Stimulated activated naive CD8-positive, alpha-beta T cell treated with anti-CD3 and anti-CD28 coated beads, Interleukin-15, Interleukin-2, amounts not matched to agents 100 ng/mL and 50 ng/mL, for 24 hours (primary cell): ENCODE results near the gene C19orf12.

Experiments
- H3K27ac Mint-ChIP-seq: one replicate; pipeline ENCODE4 v1.8.0; 2021; ENCODE audit warnings: mild to moderate bottlenecking, mixed read lengths
- H3K27me3 Mint-ChIP-seq: one replicate; pipeline ENCODE4 v1.8.0; 2021; ENCODE audit warnings: mixed read lengths
- H3K36me3 Mint-ChIP-seq: one replicate; pipeline ENCODE4 v1.8.0; 2021; ENCODE audit warnings: low read depth, mixed read lengths
- H3K4me1 Mint-ChIP-seq: one replicate; pipeline ENCODE4 v1.8.0; 2021; ENCODE audit warnings: low read depth, mixed read lengths
- H3K4me3 Mint-ChIP-seq: one replicate; pipeline ENCODE4 v1.8.0; 2021; ENCODE audit warnings: mild to moderate bottlenecking, mixed read lengths
- H3K9me3 Mint-ChIP-seq: one replicate; pipeline ENCODE4 v1.8.0; 2021; ENCODE audit warnings: mixed read lengths

Gene C19orf12

GRCh38 chr19:29714953-29715700 lies at the start of gene C19orf12:
C19orf12 (minus strand) TSS chr19:29715261; CDS start chr19:29708413, 6,848 bp downstream.
- Mint-ChIP-seq H3K9me3 (no peaks in the 10 kb centered on the region), H3K4me3 (peak within 1 kb of the TSS; percentile 96), H3K4me1 (peaks cover 59% of the 10 kb centered on the region), H3K27me3 (no peaks in the 10 kb centered on the region), H3K36me3 (peaks cover 18% of the 10 kb centered on the region), H3K27ac (peak within 1 kb of the TSS; percentile 98)

DNA sequence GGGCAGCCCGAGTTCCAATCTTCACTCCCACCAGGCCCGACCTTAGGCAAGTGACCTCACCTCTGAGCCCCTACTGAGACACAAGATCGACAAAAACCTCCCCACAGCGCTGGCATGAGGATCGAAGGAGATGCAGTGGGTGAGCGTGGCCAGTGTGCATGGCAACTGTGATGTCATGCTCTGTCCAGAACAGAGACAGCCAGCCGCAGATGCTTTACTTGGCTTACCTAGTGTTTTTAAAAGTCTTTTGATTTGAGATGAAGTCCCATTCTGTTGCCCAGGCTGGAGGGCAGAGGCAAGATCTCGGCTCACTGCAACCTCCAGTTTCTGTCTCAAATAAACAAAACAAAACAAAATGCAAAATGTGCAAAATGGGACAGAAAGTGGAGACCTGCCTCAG lies 49.3 kb upstream of the C19orf12 start:
- Mint-ChIP-seq H3K4me1 (peaks cover 4% of the 10 kb centered on the region), H3K27me3 (no peaks in the 10 kb centered on the region), H3K27ac (no peak overlapping the region), H3K36me3 (no peaks in the 10 kb centered on the region), H3K9me3 (no peaks in the 10 kb centered on the region), H3K4me3 (no peak overlapping the region)

DNA sequence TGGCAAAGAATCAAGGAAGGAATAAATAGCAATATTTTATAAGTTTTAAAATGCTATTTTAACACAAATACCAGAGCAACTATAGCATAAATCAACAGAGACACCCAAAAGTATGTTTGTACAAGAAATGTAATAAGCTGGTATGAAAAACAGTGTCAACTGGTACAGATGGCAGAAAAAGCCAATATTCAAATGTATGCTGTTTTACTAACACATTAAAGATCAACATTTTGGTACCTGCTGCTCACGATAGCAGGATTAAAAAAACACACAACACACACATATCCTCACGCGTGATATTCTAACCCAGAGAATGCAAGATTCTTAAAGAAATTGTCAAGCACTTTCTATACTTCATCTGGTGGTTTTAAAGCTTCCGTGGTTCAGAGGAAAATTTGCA lies 48.1 kb upstream of the C19orf12 start:
- H3K9me3 Mint-ChIP-seq: no peaks in the 10 kb centered on the region
- H3K27ac Mint-ChIP-seq: no peak overlapping the region
- peaks cover 4% of the 10 kb centered on the region for H3K4me1 Mint-ChIP-seq

GRCh38 chr19:29761575-29762232 lies 46.6 kb upstream of the C19orf12 start:
- Mint-ChIP-seq H3K27me3 (no peaks in the 10 kb centered on the region), H3K36me3 (no peaks in the 10 kb centered on the region), H3K4me1 (peaks cover 4% of the 10 kb centered on the region), H3K9me3 (no peaks in the 10 kb centered on the region), H3K27ac (no peak overlapping the region), H3K4me3 (no peak overlapping the region)

More for the DNA sequence above, 48.1 kb upstream of the C19orf12 start:
- H3K36me3 Mint-ChIP-seq: no peaks in the 10 kb centered on the region
- H3K4me3 Mint-ChIP-seq: no peak overlapping the region
- H3K27me3 Mint-ChIP-seq: no peaks in the 10 kb centered on the region

DNA sequence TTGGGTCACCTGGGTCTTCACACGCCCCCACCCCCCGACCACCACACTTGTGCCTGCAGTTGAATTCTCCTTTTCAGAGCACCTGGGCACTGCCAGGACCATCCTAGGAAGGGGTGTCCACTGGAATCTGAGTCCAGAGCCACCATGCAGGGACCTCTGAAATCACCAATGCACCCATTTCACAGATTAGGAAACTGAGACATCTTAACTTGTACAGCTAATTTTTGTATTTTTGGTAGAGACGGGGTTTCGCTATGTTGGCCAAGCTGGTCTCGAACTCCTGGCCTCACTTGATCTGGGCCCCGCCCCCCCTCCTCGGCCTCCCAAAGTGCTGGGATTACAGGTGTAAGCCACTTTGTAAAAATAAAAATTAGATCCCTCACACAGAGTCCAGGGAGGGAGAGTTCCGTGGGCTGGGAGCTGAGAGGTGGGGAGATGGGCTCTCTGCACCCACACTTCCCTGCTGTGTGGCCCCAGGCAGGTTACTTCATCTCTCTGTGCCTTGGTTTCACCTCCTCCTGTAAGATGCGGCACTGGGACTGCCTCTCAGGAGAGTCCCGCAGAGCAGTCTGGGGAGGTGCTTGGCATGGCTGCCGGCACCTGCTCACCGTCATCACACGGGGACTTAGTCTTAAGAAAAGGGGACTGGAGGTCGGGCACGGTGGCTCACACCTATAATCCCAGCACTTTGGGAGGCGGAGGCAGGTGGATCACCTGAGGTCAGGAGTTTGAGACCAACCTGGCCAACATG lies 45.9 kb upstream of the C19orf12 start:
- no peak overlapping the region for H3K4me3 Mint-ChIP-seq
- no peak overlapping the region for H3K27ac Mint-ChIP-seq
- peaks cover 4% of the 10 kb centered on the region for H3K4me1 Mint-ChIP-seq
- no peaks in the 10 kb centered on the region for H3K27me3 Mint-ChIP-seq
- no peaks in the 10 kb centered on the region for H3K36me3 Mint-ChIP-seq
- H3K9me3 Mint-ChIP-seq: no peaks in the 10 kb centered on the region

- Mint-ChIP-seq H3K27me3 (no peaks in the 10 kb centered on the region), H3K27ac (no peak overlapping the region), H3K36me3 (no peaks in the 10 kb centered on the region), H3K4me1 (peaks cover 4% of the 10 kb centered on the region), H3K4me3 (no peak overlapping the region), H3K9me3 (no peaks in the 10 kb centered on the region)
Observed at GRCh38 chr19:29759359-29759758, 44.3 kb upstream of the C19orf12 start.

DNA sequence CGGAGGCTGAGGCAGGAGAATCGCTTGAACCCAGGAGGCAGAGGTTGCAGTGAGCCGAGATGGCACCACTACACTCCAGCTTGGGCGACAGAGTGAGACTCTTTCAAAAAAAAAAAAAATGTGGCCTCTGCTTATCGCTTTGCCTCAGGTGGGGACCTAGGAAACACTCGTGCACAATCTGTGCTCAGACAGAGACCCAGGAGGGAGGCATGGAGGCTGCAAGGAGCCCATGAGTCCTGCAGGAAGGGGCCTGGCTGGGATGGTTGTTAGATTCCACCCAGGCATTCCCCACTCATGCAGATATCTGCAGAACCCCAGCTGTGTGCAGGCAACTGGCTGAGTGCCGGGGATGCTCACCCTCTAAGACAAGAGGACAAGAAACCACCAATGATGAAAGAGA lies 43.8 kb upstream of the C19orf12 start:
- Mint-ChIP-seq H3K27ac (no peak overlapping the region), H3K36me3 (no peaks in the 10 kb centered on the region), H3K27me3 (no peaks in the 10 kb centered on the region), H3K9me3 (no peaks in the 10 kb centered on the region), H3K4me1 (peaks cover 4% of the 10 kb centered on the region), H3K4me3 (no peak overlapping the region)

DNA sequence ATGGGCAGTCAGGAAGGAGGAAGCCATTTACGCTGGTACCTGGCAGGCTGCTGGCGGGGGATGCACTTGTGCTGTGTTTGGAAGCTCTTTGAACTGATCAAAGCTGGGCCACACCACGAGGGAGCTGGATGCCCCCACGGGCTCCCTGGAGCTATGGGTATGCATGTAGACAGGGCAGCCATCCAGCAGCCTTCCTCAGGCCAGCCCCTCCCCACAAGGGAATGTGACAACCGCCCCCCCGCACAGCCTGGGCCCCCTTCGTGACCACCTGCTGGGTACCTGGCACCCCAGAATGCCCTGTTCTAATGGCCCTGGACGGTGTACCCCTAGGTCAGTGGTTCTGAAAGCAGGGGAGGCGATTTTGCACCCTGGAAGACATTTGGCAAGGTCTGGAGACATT lies 42.5 kb upstream of the C19orf12 start:
- no peaks in the 10 kb centered on the region for H3K36me3 Mint-ChIP-seq
- no peak overlapping the region for H3K4me3 Mint-ChIP-seq
- no peaks in the 10 kb centered on the region for H3K9me3 Mint-ChIP-seq
- no peak overlapping the region for H3K27ac Mint-ChIP-seq
- H3K27me3 Mint-ChIP-seq: no peaks in the 10 kb centered on the region
- H3K4me1 Mint-ChIP-seq: peaks cover 4% of the 10 kb centered on the region

DNA sequence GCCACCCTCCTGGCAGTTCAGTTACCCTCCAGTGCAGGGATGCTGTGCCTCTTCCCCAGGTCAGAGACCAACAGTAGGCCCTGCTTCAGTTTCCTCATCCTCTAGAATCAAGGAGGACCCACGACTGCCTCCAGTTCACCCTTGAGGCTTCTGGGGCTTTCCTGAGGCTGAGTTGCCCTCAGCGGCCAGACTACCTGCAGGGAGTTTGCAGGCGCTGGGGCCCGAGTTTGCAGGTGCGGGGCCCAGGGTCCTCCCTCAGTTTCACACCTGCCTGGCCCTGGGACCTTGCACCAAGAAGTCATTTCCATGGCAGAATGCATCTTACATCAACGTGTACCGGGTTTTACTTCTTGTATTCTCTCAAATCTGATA lies 38.9 kb upstream of the C19orf12 start:
- Mint-ChIP-seq H3K4me1 (no peaks in the 10 kb centered on the region), H3K36me3 (no peaks in the 10 kb centered on the region), H3K4me3 (no peak overlapping the region), H3K9me3 (no peaks in the 10 kb centered on the region), H3K27ac (no peak overlapping the region), H3K27me3 (no peaks in the 10 kb centered on the region)

GRCh38 chr19:29753190-29753933 lies 38.3 kb upstream of the C19orf12 start:
- H3K4me1 Mint-ChIP-seq: no peaks in the 10 kb centered on the region
- H3K27ac Mint-ChIP-seq: no peak overlapping the region
- no peaks in the 10 kb centered on the region for H3K9me3 Mint-ChIP-seq
- no peak overlapping the region for H3K4me3 Mint-ChIP-seq
- no peaks in the 10 kb centered on the region for H3K36me3 Mint-ChIP-seq
- no peaks in the 10 kb centered on the region for H3K27me3 Mint-ChIP-seq

DNA sequence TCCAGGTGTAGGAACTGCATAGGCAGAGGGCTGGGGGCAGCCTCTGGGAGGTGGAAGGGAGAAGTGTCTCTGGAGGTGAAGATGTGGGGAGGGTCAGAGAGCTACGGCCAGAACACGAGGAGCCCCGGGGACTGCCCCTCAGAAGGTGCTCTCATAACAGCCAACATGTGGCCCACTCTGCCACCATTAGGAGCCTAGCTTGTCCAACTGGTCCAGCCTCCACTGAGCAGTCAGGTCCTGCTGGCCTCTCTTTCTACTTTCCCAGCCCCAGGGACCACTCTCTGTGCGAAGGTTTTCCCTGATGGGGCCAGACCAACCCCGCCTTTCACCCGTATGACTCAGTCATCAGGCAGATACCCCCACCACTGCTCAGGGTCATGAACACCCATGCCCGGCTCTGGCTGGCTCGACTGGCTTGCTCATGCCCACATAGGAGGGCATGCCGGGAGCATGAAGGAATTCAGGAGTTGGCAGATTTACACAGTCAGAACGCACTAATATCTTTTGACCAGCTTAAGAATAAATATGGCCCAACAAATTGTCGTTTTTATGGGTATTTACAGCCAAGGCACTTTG lies 37.5 kb upstream of the C19orf12 start:
- H3K36me3 Mint-ChIP-seq: no peaks in the 10 kb centered on the region
- no peaks in the 10 kb centered on the region for H3K4me1 Mint-ChIP-seq

DNA sequence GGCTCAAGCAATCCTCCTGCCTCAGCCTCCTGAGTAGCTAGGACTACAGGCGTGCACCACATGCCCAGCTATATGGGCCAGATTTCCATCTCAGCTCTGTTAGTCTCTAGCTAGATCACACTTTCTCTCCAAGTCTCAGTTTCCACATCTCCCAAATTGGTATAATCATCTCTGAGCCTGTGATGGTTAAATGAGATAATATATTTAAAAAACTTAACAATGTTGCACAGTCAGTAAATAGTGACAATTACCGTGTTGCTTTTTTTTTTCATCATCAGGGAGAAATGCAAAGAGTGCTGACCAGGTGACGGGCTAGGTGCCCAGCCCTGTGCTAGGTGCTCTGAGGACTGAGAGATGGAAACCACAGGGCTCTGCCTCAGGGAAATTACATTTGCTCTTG lies 36.9 kb upstream of the C19orf12 start:
- no peak overlapping the region for H3K4me3 Mint-ChIP-seq
- H3K4me1 Mint-ChIP-seq: no peaks in the 10 kb centered on the region
- H3K36me3 Mint-ChIP-seq: no peaks in the 10 kb centered on the region
- H3K27ac Mint-ChIP-seq: no peak overlapping the region
- H3K9me3 Mint-ChIP-seq: no peaks in the 10 kb centered on the region
- H3K27me3 Mint-ChIP-seq: no peaks in the 10 kb centered on the region

More for the DNA sequence above, 37.5 kb upstream of the C19orf12 start:
- Mint-ChIP-seq H3K27ac (no peak overlapping the region), H3K27me3 (no peaks in the 10 kb centered on the region), H3K4me3 (no peak overlapping the region), H3K9me3 (no peaks in the 10 kb centered on the region)

DNA sequence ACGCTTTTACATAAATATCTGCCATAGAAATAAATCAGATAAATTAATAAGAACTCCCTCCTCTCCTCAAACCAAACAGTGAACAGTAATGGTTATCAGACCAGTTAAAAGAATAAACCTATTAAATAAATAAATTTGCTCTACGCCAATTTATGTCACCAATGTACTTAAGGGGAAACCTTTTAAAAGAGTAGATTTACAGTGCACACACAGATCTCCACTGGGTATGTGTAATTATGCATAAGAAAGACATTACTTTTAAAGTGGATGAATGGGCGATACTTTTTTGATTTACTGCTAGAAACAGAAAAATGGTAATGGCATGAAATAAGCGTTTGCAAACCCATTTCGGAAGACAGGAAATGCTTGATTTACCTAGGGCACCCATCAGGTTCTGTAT lies 34.9 kb upstream of the C19orf12 start:
- no peak overlapping the region for H3K27ac Mint-ChIP-seq
- no peak overlapping the region for H3K4me3 Mint-ChIP-seq
- H3K4me1 Mint-ChIP-seq: no peaks in the 10 kb centered on the region
- no peaks in the 10 kb centered on the region for H3K36me3 Mint-ChIP-seq
- H3K27me3 Mint-ChIP-seq: no peaks in the 10 kb centered on the region
- H3K9me3 Mint-ChIP-seq: no peaks in the 10 kb centered on the region

GRCh38 chr19:29748996-29749849 lies 34.2 kb upstream of the C19orf12 start:
- Mint-ChIP-seq H3K4me3 (no peak overlapping the region), H3K4me1 (no peaks in the 10 kb centered on the region), H3K27ac (no peak overlapping the region), H3K27me3 (no peaks in the 10 kb centered on the region), H3K36me3 (no peaks in the 10 kb centered on the region), H3K9me3 (no peaks in the 10 kb centered on the region)
